ENCODE data around the gene ANGPTL2.

Gene ANGPTL2

DNA sequence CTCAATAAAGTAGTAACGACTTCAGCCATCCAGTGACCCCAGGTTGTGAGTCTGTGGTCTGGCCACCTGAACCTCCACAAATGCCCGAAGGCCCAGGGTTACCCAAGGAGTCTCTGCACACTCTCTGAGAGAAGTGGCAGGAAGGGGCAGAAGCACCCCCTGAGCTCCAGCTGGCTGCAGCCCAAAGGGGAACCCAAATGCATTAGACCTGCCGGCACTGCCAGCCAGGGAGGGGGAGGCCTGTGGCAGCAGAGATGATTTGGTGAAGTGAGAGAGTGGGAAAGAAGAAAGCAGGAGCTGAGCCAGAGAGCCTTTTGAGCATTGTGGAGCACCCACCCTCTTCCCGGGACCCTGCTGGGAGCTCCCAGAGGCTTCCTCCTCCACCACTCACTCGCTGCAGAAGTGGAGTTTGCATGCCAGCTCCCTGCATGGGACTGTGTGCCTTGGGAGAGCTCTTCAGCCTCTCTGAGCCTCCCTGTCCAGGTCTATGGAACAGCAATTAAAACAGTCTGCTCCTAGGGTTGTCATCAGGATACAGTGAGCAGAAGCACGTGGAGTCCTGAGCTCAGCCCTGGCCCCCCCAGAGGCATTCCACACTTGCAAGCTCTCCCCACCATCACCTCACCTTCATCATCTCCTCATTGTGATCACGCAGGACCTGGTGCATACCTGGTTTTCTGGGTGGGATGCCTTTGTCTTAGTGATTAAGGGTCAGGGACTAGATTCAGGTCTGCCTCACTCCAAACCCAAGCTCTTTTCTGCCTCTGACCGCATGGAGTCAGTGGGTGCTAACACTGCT lies 13.8 kb upstream of the ANGPTL2 start:
- DNase-seq: no peak

DNA sequence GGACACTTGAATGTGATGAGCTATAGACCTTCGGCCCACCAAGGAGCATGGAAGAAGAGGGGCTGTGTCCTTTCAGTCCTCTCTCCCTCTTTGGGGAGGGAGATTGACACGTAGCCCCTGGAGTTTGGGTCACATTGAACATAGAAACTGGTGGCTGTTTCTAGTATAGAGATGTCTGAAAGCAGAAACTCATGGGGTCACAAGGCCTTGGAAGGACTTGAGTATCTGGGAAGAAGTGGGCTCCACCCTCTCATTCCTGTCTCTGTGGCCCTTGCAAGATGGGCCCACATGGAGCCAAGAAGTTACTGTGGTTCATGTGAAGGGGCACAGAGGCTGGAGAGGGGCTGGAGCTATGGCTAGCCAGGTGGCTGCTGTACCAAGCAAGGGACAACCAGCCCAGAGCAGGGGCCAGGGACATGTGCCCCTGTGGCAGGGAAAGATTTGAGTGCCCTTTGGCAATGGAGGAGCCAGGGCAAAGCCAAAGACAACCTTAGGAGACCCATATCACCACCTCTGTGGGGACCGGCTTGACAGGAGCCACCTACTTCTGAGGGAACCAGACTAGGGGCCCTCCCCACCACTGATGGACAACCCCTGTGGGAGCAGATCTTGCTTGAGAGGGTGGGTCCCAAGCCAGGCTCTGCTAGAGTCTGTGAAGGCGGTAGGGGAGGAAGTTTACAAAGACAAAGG lies 12.8 kb upstream of the ANGPTL2 start:
- DNase-seq: no peak

DNA sequence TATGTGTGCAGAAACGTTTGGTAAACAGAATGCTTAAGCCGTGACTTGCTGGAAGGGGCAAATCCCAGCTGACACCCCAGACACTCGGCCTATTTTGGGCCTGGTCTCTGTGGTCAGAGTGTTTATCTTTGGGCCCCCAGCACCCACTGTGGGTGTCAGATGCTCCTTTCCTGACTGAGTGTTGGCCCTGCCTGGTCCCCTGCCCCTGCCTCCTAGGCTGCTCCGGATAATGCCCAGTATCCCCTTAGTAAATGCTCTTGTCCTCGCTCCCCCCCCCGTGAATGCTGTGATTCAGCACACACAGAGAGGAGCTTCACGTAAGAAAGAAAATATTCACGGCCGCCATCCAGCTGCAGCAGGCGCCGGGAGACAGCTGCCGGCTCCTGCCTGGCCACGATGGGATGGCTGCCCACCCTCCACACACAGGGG lies 11.3 kb upstream of the ANGPTL2 start:
- no peak for DNase-seq

DNA sequence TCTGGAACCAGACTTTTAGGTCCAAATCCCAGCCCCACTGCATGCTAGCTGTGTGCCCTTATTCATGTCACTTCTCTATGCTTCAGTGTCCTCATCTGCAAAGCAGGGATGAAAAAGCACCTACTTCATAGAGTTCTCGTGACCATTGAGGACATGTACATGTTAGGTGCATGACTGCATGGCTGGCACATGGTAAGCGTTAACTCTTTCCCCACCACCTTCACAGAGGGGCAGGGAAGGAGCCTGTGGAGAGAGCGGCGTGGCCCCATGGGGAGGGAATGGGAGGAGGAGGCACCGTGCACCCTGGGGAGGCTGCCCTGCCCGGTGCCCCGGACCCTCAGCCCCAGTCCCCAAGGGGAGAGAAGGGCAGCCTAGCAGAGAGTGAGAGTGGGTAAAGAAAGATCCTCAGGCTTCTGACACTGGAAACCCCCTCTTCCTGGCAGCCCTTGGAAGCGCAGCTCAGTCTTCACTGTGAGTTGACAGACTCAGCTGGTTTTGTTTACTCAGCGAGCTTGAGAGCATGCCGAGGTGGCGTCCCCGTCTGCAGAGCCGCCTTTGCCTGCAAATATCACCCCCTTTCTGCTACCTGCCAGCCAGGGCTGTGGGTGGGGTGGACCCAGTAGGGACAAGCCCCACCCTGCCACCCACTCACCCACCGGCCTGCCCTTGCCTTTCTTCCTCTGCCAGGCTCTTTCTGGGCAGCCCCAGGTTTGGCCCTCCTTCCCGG lies 10.6 kb upstream of the ANGPTL2 start:
- no peak for DNase-seq

DNA sequence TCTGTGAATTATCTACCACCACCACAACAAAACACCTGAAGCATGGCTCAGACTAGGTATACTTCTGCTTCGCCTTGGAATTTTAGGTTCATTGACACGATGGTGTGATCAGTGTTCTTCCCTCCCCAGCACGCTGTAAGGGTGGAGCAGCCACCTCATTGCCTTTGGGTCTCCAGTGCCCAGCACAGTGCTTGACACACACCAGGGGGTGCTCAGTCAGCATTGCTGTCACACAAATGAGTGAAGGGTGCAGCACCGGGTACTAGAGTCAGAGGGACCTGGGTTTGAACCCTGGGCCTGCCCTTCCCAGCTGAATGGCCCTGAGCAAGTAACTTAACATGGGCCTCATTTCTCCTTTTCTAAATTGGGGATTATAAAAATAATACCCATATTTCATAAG lies 9.9 kb upstream of the ANGPTL2 start:
- no peak for DNase-seq

- DNase-seq: no peak
These were observed 9.4 kb upstream of the ANGPTL2 start for GRCh38 chr9:127131871-127132270.

GRCh38 chr9:127130661-127131538 lies 8.5 kb upstream of the ANGPTL2 start:
- DNase-seq: no peak

GRCh38 chr9:127130235-127130634 lies 7.8 kb upstream of the ANGPTL2 start:
- no peak for DNase-seq

GRCh38 chr9:127129718-127130085 lies 7.3 kb upstream of the ANGPTL2 start:
- DNase-seq: no peak

GRCh38 chr9:127129073-127129717 lies 6.8 kb upstream of the ANGPTL2 start:
- DNase-seq: no peak

DNA sequence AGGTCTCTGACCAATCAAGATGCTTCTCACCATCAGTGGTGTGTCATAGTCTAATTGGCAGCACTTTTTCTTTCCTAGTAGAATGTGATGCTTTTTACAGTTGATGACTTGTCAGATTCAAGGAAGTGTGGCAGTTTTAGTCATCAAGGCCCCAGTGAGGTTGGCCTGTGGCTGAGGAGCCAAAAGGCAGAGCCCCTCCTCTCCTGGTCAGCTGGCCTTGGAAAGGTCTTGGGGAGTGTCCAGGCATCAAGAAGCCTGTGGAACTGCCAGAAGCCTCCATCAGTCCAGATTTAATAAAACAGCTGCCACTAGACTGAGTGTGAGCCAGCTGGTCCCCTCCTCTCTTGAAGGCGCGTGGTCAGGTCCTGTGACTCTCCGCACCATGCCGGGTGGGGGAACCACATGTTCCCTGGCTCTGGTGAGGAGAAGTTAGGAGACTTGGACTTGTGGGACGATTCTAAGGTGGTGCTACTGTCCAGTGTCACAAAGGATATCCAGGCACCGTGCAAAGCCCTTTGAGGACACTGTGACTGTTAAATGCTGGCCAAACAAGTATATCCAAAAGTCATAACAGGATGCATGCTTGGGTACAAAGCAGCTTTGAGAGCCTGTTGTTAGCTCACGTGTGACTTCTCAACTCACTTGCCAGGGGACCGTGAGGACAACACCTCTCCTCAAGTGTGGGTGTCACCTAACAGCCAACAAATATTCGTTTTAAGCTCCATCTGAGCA lies 6.1 kb upstream of the ANGPTL2 start:
- no peak for DNase-seq

- DNase-seq: no peak
These were observed 4.5 kb upstream of the ANGPTL2 start for GRCh38 chr9:127126971-127127370.

DNA sequence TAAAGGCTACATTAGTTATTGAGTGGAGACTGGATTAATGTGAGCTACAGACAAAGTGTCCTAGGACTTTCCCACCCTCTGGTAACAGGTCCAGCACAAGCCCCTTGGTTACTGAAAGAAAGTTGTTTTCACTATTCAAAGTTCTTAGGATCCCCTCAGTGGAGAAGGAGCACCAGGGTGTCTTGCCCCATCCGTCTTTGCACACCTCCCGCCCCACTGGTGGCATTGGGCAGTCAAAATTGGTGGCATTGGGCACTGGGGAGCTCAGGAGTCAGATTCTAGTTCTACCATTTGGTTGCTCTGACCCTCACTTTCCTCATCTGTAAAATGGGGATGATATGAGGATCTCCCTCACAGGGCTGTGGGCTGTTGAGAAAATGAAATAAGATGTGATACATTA lies 2.4 kb upstream of the ANGPTL2 start:
- DNase-seq: no peak

DNA sequence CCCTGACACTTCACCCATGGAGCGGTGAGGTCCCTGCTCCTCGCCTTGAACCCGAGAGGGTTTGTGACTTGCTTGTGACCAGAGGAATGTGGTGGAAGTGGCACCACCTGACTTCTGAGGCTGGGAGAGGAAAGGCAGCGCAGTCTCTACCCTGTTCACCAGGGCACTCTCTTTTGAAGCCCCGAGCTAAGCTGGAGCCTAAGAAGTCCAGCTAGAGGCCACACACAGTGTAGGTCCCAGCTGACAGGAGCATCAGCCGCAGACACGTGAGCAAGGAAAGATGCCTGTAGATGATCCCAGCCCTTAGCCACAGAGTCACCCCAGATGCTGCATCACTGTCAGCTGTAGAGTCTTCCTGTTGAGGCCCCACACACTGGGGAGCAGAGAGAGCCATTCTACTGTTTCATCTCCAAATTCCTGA lies 1.7 kb upstream of the ANGPTL2 start:
- no peak for DNase-seq

- DNase-seq: no peak
These were observed 842 bp upstream of the ANGPTL2 start for GRCh38 chr9:127123064-127123890.

- DNase-seq: no peak
These were observed 733 bp downstream of the ANGPTL2 start for GRCh38 chr9:127121628-127122175.

DNA sequence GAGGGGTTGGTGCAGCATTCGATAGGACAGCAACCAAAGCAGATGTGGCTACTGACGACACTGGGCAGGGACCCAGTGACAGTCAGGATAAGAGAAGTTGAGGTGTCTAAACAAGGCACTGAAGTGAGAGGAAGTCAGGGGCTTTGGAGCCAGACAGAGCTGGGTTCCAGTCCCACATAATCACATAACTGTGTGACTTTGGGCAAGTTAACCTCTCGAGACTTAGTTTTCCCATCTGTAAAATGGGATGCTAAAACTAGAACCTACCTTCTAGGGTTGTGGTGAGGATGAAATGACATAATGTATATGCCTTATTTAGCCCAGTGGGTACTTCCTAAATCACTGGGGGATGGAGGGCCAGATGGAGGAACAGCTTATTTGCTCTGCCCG lies 3.1 kb downstream of the ANGPTL2 start:
- no peak for DNase-seq

GRCh38 chr9:127118597-127119319 lies 3.7 kb downstream of the ANGPTL2 start:
- DNase-seq: no peak

DNA sequence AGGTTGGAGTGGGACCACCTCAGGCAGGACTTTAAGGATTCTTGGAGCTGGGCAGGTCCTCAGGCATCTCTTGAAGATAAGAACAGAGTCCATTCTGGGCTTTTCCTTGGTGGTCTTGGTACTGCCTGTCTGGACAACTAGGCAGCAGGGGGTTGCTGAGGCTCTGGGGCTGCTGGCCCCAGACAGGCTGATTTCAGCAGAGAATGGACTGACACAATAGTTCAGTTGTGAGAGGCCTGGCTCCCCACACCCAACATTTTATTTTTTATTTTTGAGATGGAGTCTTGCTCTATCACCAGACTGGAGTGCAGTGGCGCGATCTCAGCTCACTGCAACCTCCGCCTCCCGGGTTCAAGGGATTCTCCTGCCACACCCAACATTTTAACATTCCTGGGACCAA lies 4.6 kb downstream of the ANGPTL2 start:
- no peak for DNase-seq

- DNase-seq: no peak
These were observed 5.5 kb downstream of the ANGPTL2 start for GRCh38 chr9:127116957-127117356.
